ENCODE measurements around the gene ERC2. TPM values are rescaled to one million over a fixed set of nuclear protein-coding genes. Genes with fewer than 3 reads are reported as not detected.

ERC2 gene
- total RNA-seq, 2 donors from 2014 or later = 0.21 TPM; not detected in 1

GRCh38 chr3:55923626-55924025 lies 544.6 kb downstream of the ERC2 start:
- no peaks in the 10 kb centered on the region for H3K4me1 Mint-ChIP-seq
- ATAC-seq (no peak), DNase-seq (no peak)
- H3K36me3 Mint-ChIP-seq (ENCODE audit: low read depth) = no peaks in the 10 kb centered on the region
- no peaks in the 10 kb centered on the region for H3K27me3 Mint-ChIP-seq
- H3K4me3 Mint-ChIP-seq = no peak overlapping the region
- H3K9me3 ChIP-seq (ENCODE audit: control insufficient read depth, low read length, poor library complexity, severe bottlenecking) = no peaks in the 10 kb centered on the region
- no peak overlapping the region for H3K27ac Mint-ChIP-seq

GRCh38 chr3:55923207-55923606 lies 545.1 kb downstream of the ERC2 start:
- ATAC-seq (no peak), DNase-seq (no peak)
- H3K4me3 Mint-ChIP-seq = no peak overlapping the region
- no peaks in the 10 kb centered on the region for H3K36me3 Mint-ChIP-seq (ENCODE audit: low read depth)
- no peaks in the 10 kb centered on the region for H3K9me3 ChIP-seq (ENCODE audit: control insufficient read depth, low read length, poor library complexity, severe bottlenecking)
- no peaks in the 10 kb centered on the region for H3K27me3 Mint-ChIP-seq
- no peaks in the 10 kb centered on the region for H3K4me1 Mint-ChIP-seq
- H3K27ac Mint-ChIP-seq = no peak overlapping the region

- Mint-ChIP-seq H3K4me1 (no peaks in the 10 kb centered on the region), H3K27ac (no peak overlapping the region), H3K36me3 (ENCODE audit: low read depth) (no peaks in the 10 kb centered on the region), H3K27me3 (no peaks in the 10 kb centered on the region), H3K4me3 (no peak overlapping the region)
- DNase-seq = no peak
- H3K9me3 ChIP-seq (ENCODE audit: control insufficient read depth, low read length, poor library complexity, severe bottlenecking) = no peaks in the 10 kb centered on the region
- ATAC-seq = no peak
Measured at GRCh38 chr3:55912880-55913279, 555.4 kb downstream of the ERC2 start.

- ATAC-seq = no peak
- Mint-ChIP-seq H3K4me1 (no peaks in the 10 kb centered on the region), H3K4me3 (no peak overlapping the region), H3K36me3 (ENCODE audit: low read depth) (no peaks in the 10 kb centered on the region), H3K27me3 (no peaks in the 10 kb centered on the region), H3K27ac (no peak overlapping the region)
- H3K9me3 ChIP-seq (ENCODE audit: control insufficient read depth, low read length, poor library complexity, severe bottlenecking) = no peaks in the 10 kb centered on the region
- no peak for DNase-seq
Measured at GRCh38 chr3:55911266-55911665, 557.0 kb downstream of the ERC2 start.

GRCh38 chr3:55910543-55910942 lies 557.7 kb downstream of the ERC2 start:
- Mint-ChIP-seq H3K4me3 (no peak overlapping the region), H3K27ac (no peak overlapping the region), H3K4me1 (no peaks in the 10 kb centered on the region), H3K36me3 (ENCODE audit: low read depth) (no peaks in the 10 kb centered on the region), H3K27me3 (no peaks in the 10 kb centered on the region)
- DNase-seq (no peak), ATAC-seq (no peak)
- no peaks in the 10 kb centered on the region for H3K9me3 ChIP-seq (ENCODE audit: control insufficient read depth, low read length, poor library complexity, severe bottlenecking)

- Mint-ChIP-seq H3K4me1 (no peaks in the 10 kb centered on the region), H3K27me3 (no peaks in the 10 kb centered on the region), H3K36me3 (ENCODE audit: low read depth) (no peaks in the 10 kb centered on the region), H3K27ac (no peak overlapping the region), H3K4me3 (no peak overlapping the region)
- no peaks in the 10 kb centered on the region for H3K9me3 ChIP-seq (ENCODE audit: control insufficient read depth, low read length, poor library complexity, severe bottlenecking)
- DNase-seq = no peak
- ATAC-seq = no peak
Measured at GRCh38 chr3:55909373-55909772, 558.9 kb downstream of the ERC2 start.

- Mint-ChIP-seq H3K4me3 (no peak overlapping the region), H3K27ac (no peak overlapping the region), H3K36me3 (ENCODE audit: low read depth) (no peaks in the 10 kb centered on the region), H3K27me3 (no peaks in the 10 kb centered on the region), H3K4me1 (no peaks in the 10 kb centered on the region)
- ATAC-seq (no peak), DNase-seq (no peak)
- H3K9me3 ChIP-seq (ENCODE audit: control insufficient read depth, low read length, poor library complexity, severe bottlenecking) = no peaks in the 10 kb centered on the region
Measured at GRCh38 chr3:55907616-55908015, 560.7 kb downstream of the ERC2 start.

- no peaks in the 10 kb centered on the region for H3K9me3 ChIP-seq (ENCODE audit: control insufficient read depth, low read length, poor library complexity, severe bottlenecking)
- Mint-ChIP-seq H3K4me1 (no peaks in the 10 kb centered on the region), H3K27me3 (no peaks in the 10 kb centered on the region), H3K4me3 (no peak overlapping the region), H3K27ac (no peak overlapping the region), H3K36me3 (ENCODE audit: low read depth) (no peaks in the 10 kb centered on the region)
- no peak for ATAC-seq
- DNase-seq = no peak
Measured at GRCh38 chr3:55906896-55907295, 561.4 kb downstream of the ERC2 start.

- H3K4me3 Mint-ChIP-seq = no peak overlapping the region
- H3K27ac Mint-ChIP-seq = no peak overlapping the region
- ATAC-seq = no peak
- H3K27me3 Mint-ChIP-seq = no peaks in the 10 kb centered on the region
- no peak for DNase-seq
- no peaks in the 10 kb centered on the region for H3K9me3 ChIP-seq (ENCODE audit: control insufficient read depth, low read length, poor library complexity, severe bottlenecking)
- no peaks in the 10 kb centered on the region for H3K36me3 Mint-ChIP-seq (ENCODE audit: low read depth)
- H3K4me1 Mint-ChIP-seq = no peaks in the 10 kb centered on the region
Measured at GRCh38 chr3:55904716-55905115, 563.6 kb downstream of the ERC2 start.

- Mint-ChIP-seq H3K4me3 (no peak overlapping the region), H3K36me3 (ENCODE audit: low read depth) (no peaks in the 10 kb centered on the region), H3K4me1 (no peaks in the 10 kb centered on the region), H3K27me3 (no peaks in the 10 kb centered on the region), H3K27ac (no peak overlapping the region)
- ATAC-seq (no peak), DNase-seq (no peak)
- H3K9me3 ChIP-seq (ENCODE audit: control insufficient read depth, low read length, poor library complexity, severe bottlenecking) = no peaks in the 10 kb centered on the region
Measured at GRCh38 chr3:55903680-55904079, 564.6 kb downstream of the ERC2 start.

- Mint-ChIP-seq H3K36me3 (ENCODE audit: low read depth) (no peaks in the 10 kb centered on the region), H3K4me3 (no peak overlapping the region), H3K27ac (no peak overlapping the region), H3K27me3 (peaks cover 5% of the 10 kb centered on the region), H3K4me1 (no peaks in the 10 kb centered on the region)
- no peak for DNase-seq
- no peaks in the 10 kb centered on the region for H3K9me3 ChIP-seq (ENCODE audit: control insufficient read depth, low read length, poor library complexity, severe bottlenecking)
- no peak for ATAC-seq
Measured at GRCh38 chr3:55902221-55902900, 565.9 kb downstream of the ERC2 start.

- ATAC-seq (no peak), DNase-seq (no peak)
- H3K4me1 Mint-ChIP-seq = no peaks in the 10 kb centered on the region
- H3K36me3 Mint-ChIP-seq (ENCODE audit: low read depth) = no peaks in the 10 kb centered on the region
- H3K4me3 Mint-ChIP-seq = no peak overlapping the region
- H3K9me3 ChIP-seq (ENCODE audit: control insufficient read depth, low read length, poor library complexity, severe bottlenecking) = no peaks in the 10 kb centered on the region
- H3K27ac Mint-ChIP-seq = no peak overlapping the region
- H3K27me3 Mint-ChIP-seq = peaks cover 5% of the 10 kb centered on the region
Measured at GRCh38 chr3:55899887-55900286, 568.4 kb downstream of the ERC2 start.

- DNase-seq (no peak), ATAC-seq (no peak)
- no peaks in the 10 kb centered on the region for H3K9me3 ChIP-seq (ENCODE audit: control insufficient read depth, low read length, poor library complexity, severe bottlenecking)
- H3K4me1 Mint-ChIP-seq = no peaks in the 10 kb centered on the region
- H3K36me3 Mint-ChIP-seq (ENCODE audit: low read depth) = no peaks in the 10 kb centered on the region
- H3K27me3 Mint-ChIP-seq = peaks cover 5% of the 10 kb centered on the region
- no peak overlapping the region for H3K27ac Mint-ChIP-seq
- H3K4me3 Mint-ChIP-seq = no peak overlapping the region
Measured at GRCh38 chr3:55897573-55898224, 570.6 kb downstream of the ERC2 start.

- peaks cover 5% of the 10 kb centered on the region for H3K27me3 Mint-ChIP-seq
- H3K27ac Mint-ChIP-seq = no peak overlapping the region
- H3K36me3 Mint-ChIP-seq (ENCODE audit: low read depth) = no peaks in the 10 kb centered on the region
- H3K9me3 ChIP-seq (ENCODE audit: control insufficient read depth, low read length, poor library complexity, severe bottlenecking) = no peaks in the 10 kb centered on the region
- H3K4me1 Mint-ChIP-seq = no peaks in the 10 kb centered on the region
- H3K4me3 Mint-ChIP-seq = no peak overlapping the region
- DNase-seq = no peak
- no peak for ATAC-seq
Measured at GRCh38 chr3:55895897-55896566, 572.2 kb downstream of the ERC2 start.

Data from T-helper 17 cell (primary cell).